NCI-H146 treated with DMSO at 0.1 percent for 48 hours (cell line): ENCODE results near the gene C10orf67.
"Not testable (repeated sequence)": the region's sequence is repeated elsewhere in the genome, so short reads cannot be mapped to it uniquely, and the experiment has no call there.

Experiments used
- DNase-seq: peaks from one replicate; lab custom pipeline; 2025; ENCODE audit not compliant: unreplicated experiment; lab: John Stamatoyannopoulos, UW

The C10orf67 gene

GRCh38 chr10:23280419-23281043 is 64.1 kb downstream of the C10orf67 start:
- DNase-seq: no peak

GRCh38 chr10:23275355-23275754 is 69.2 kb downstream of the C10orf67 start:
- no peak for DNase-seq

GRCh38 chr10:23274179-23274578 is 70.4 kb downstream of the C10orf67 start:
- DNase-seq: not testable (repeated sequence)

GRCh38 chr10:23270531-23270930 is 74.1 kb downstream of the C10orf67 start:
- DNase-seq: no peak

- no peak for DNase-seq
Measured at GRCh38 chr10:23263441-23264164, 81.0 kb downstream of the C10orf67 start.

GRCh38 chr10:23262928-23263327 is 81.7 kb downstream of the C10orf67 start:
- no peak for DNase-seq

GRCh38 chr10:23258516-23258915 is 86.1 kb downstream of the C10orf67 start:
- no peak for DNase-seq

GRCh38 chr10:23253780-23254179 is 90.8 kb downstream of the C10orf67 start:
- DNase-seq: peak; percentile 10

GRCh38 chr10:23252859-23253258 is 91.7 kb downstream of the C10orf67 start:
- DNase-seq: not testable (repeated sequence)

GRCh38 chr10:23241779-23242178 is 102.8 kb downstream of the C10orf67 start:
- DNase-seq: not testable (repeated sequence)

GRCh38 chr10:23238015-23238414 is 106.6 kb downstream of the C10orf67 start:
- no peak for DNase-seq

- no peak for DNase-seq
Measured at GRCh38 chr10:23230582-23230981, 114.0 kb downstream of the C10orf67 start.

GRCh38 chr10:23217471-23217870 is 127.1 kb downstream of the C10orf67 start:
- DNase-seq: no peak

- no peak for DNase-seq
Measured at GRCh38 chr10:23205972-23206642, 138.5 kb downstream of the C10orf67 start.

GRCh38 chr10:23204773-23205172 is 139.8 kb downstream of the C10orf67 start:
- no peak for DNase-seq

GRCh38 chr10:23203369-23204325 is 140.9 kb downstream of the C10orf67 start:
- no peak for DNase-seq

GRCh38 chr10:23202779-23203178 is 141.8 kb downstream of the C10orf67 start:
- DNase-seq: no peak

GRCh38 chr10:23201837-23202236 is 142.8 kb downstream of the C10orf67 start:
- DNase-seq: no peak

GRCh38 chr10:23200997-23201652 is 143.5 kb downstream of the C10orf67 start:
- DNase-seq: no peak

- DNase-seq: no peak
Measured at GRCh38 chr10:23200586-23200985, 144.0 kb downstream of the C10orf67 start.
